PFSK-1 (cell line): ENCODE results near the gene PIK3R6.

ENCODE experiments used
- FOXP2 ChIP-seq: optimal IDR thresholded peaks from 2 replicates; pipeline ENCODE3; 2011; ENCODE audit warnings: borderline replicate concordance, control low read depth, inconsistent platforms; ENCODE audit not compliant: insufficient read depth; ENCODE audit errors: extremely low read length, extremely low read depth
- POLR2AphosphoS5 ChIP-seq: IDR thresholded peaks from 2 replicates; pipeline ENCODE4 v1.6.1; 2012; ENCODE audit warnings: low read depth, mild to moderate bottlenecking, control low read depth, low read length, moderate library complexity
- REST ChIP-seq, 2 experiments: IDR thresholded peaks; 2 replicates each; pipeline versions ENCODE4 v1.6.1 to v1.8.0; 2011 to 2012; ENCODE audit warnings: low read depth in 2 of 2, low read length in 2 of 2, control low read depth in 1 of 2, inconsistent platforms in 1 of 2, mild to moderate bottlenecking in 1 of 2, moderate library complexity in 1 of 2; ENCODE audit not compliant: insufficient read depth in 1 of 2
- SIN3A ChIP-seq: IDR thresholded peaks from 2 replicates; pipeline ENCODE4 v1.6.1; 2012; ENCODE audit warnings: mild to moderate bottlenecking, low read length, moderate library complexity, borderline replicate concordance; ENCODE audit not compliant: insufficient read depth
- TAF1 ChIP-seq: IDR thresholded peaks from 2 replicates; pipeline ENCODE4 v1.6.1; 2012; ENCODE audit warnings: low read length, control low read depth, borderline replicate concordance; ENCODE audit not compliant: insufficient read depth

PIK3R6 gene

GRCh38 chr17:8776881-8777280, 90.6 kb downstream of the PIK3R6 start:
- TF ChIP-seq POLR2AphosphoS5 (no peak), TAF1 (no peak), SIN3A (no peak), REST (IDR thresholded peaks at IDR 0.05; ENCODE audit: insufficient read depth in 1 of 2, low read depth in 2 of 2, low read length in 2 of 2) (no peak), FOXP2 (no peak)

GRCh38 chr17:8776248-8776647, 91.2 kb downstream of the PIK3R6 start:
- TF ChIP-seq POLR2AphosphoS5 = no peak
- TF ChIP-seq TAF1 = no peak
- no peak for TF ChIP-seq SIN3A
- TF ChIP-seq REST (IDR thresholded peaks at IDR 0.05; ENCODE audit: insufficient read depth in 1 of 2, low read depth in 2 of 2, low read length in 2 of 2) = no peak
- TF ChIP-seq FOXP2 = no peak

- TF ChIP-seq REST (IDR thresholded peaks at IDR 0.05; ENCODE audit: insufficient read depth in 1 of 2, low read depth in 2 of 2, low read length in 2 of 2) (no peak), TAF1 (no peak), SIN3A (no peak), POLR2AphosphoS5 (no peak), FOXP2 (no peak)
These were observed 100.7 kb downstream of the PIK3R6 start for GRCh38 chr17:8766731-8767130.

GRCh38 chr17:8762012-8762411, 105.5 kb downstream of the PIK3R6 start:
- TF ChIP-seq POLR2AphosphoS5 = no peak
- no peak for TF ChIP-seq SIN3A
- no peak for TF ChIP-seq TAF1
- no peak for TF ChIP-seq REST (IDR thresholded peaks at IDR 0.05; ENCODE audit: insufficient read depth in 1 of 2, low read depth in 2 of 2, low read length in 2 of 2)
- no peak for TF ChIP-seq FOXP2

GRCh38 chr17:8758137-8758596, 109.3 kb downstream of the PIK3R6 start, which contains the start of gene SPDYE4:
Gene SPDYE4 (minus strand): TSS chr17:8758546. CDS start chr17:8758382, 164 bp downstream.
- TF ChIP-seq FOXP2 (no peak), SIN3A (no peak), REST (IDR thresholded peaks at IDR 0.05; ENCODE audit: insufficient read depth in 1 of 2, low read depth in 2 of 2, low read length in 2 of 2) (no peak), TAF1 (no peak), POLR2AphosphoS5 (no peak)
